ENCODE measurements around the gene CABLES1. TPM values are rescaled to one million over a fixed set of nuclear protein-coding genes. Genes with fewer than 3 reads are reported as not detected.

The CABLES1 gene
- total RNA-seq, 1 donor from 2014 or later, result 39.3 TPM

- no peak for DNase-seq (ENCODE audit: extremely low spot score in 2 of 2)
- Histone ChIP-seq H3K4me1 (no peaks in the 10 kb centered on the region), H3K9me3 (no peaks in the 10 kb centered on the region), H3K27me3 (no peaks in the 10 kb centered on the region), H3K36me3 (no peaks in the 10 kb centered on the region), H3K4me3 (no peak overlapping the region), H3K27ac (no peak overlapping the region)
- TF ChIP-seq POLR2A (IDR thresholded peaks at IDR 0.05) (no peak), CTCF (IDR thresholded peaks at IDR 0.05) (no peak), POLR2AphosphoS5 (IDR thresholded peaks at IDR 0.05; ENCODE audit: insufficient read depth in 1 of 2, low read depth in 1 of 2) (no peak)
- intact Hi-C loops (cut with DNase I), result loop anchor here (10.0 kb wide), 1 partner anchor 1085 kb away; no protein-coding TSS in a partner anchor
Measured at GRCh38 chr18:23269928-23270327, 134.6 kb downstream of the CABLES1 start.

DNA sequence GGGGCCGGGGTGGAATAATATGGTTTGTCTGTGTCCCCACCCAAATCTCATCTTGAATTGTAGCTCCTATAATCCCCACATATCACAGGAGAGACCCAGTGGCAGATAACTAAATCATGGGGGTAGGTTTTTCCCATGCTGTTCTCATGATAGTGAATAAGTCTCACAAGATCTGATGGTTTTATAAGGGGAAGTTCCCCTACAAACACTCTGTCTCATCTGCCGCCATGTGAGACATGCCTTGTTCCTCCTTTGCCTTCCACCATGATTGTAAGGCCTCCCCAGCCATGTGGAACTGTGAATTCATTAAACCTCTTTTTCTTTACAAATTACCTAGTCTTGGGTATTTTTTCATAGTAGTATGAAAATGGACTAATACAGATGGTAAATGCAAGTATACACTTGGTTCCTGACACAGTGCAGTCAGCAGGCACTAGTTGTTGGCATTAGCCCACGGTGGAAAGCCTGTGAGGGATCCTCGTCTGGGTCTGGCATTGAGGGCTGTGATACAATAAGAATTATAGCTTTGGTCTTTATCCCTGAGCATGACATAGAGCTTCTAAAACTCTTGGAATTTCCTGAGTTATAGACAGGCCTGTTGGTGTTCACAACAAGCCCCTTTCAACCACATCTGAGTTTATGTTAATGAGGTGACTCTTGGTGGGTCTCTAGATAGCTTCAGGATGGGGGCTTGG is 135.8 kb downstream of the CABLES1 start:
- TF ChIP-seq POLR2A (IDR thresholded peaks at IDR 0.05) (no peak), CTCF (IDR thresholded peaks at IDR 0.05) (no peak), POLR2AphosphoS5 (IDR thresholded peaks at IDR 0.05; ENCODE audit: insufficient read depth in 1 of 2, low read depth in 1 of 2) (no peak)

DNA sequence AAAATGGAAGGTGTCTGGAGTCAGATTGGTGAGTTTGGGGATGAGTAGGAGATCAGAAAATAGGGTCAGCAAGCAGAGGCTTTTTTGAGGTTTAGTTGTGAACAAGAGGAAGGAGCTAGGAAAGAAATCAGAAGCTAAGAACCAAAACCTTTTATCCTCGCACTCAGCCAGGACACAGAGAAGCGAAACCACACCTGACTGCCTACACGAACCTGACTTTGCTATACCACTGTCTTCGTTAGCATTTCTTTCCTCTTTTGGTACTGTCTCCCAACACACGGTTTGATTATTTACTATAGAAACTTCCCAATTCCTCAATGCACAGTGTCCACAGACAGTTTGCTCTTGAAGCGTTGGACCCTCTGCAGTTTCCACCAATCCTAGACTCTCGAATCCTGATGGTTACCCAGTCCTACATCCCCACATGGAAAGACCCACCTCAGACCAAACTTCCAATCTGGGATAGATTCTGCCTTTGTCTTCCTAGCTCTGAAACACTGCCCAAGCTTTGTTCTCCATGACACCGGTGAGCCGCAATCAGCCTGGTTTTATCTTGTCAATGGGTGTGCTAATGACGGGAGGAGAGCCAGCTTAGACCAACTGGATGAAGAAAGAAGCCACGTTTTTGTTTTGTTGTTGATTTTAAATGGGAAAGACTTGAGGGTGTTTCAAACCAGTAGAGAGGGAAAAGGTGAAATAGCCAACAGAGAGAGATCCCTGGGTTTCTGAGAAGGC is 137.4 kb downstream of the CABLES1 start:
- Histone ChIP-seq H3K4me1 (no peaks in the 10 kb centered on the region), H3K27ac (no peak overlapping the region), H3K36me3 (no peaks in the 10 kb centered on the region), H3K4me3 (no peak overlapping the region), H3K9me3 (no peaks in the 10 kb centered on the region), H3K27me3 (no peaks in the 10 kb centered on the region)
- DNase-seq (ENCODE audit: extremely low spot score in 2 of 2), result no peak
- TF ChIP-seq POLR2A (IDR thresholded peaks at IDR 0.05) (no peak), POLR2AphosphoS5 (IDR thresholded peaks at IDR 0.05; ENCODE audit: insufficient read depth in 1 of 2, low read depth in 1 of 2) (no peak), CTCF (IDR thresholded peaks at IDR 0.05) (no peak)
- intact Hi-C loops (cut with DNase I), result loop anchor here (10.0 kb wide), 1 partner anchor 1088 kb away; no protein-coding TSS in a partner anchor

More for the DNA sequence above, 135.8 kb downstream of the CABLES1 start:
- no peaks in the 10 kb centered on the region for H3K27me3 ChIP-seq
- no peak overlapping the region for H3K27ac ChIP-seq
- H3K4me3 ChIP-seq, result no peak overlapping the region
- intact Hi-C loops (cut with DNase I), result loop anchor here (10.0 kb wide), 1 partner anchor 1086 kb away; no protein-coding TSS in a partner anchor
- no peak for DNase-seq (ENCODE audit: extremely low spot score in 2 of 2)
- H3K36me3 ChIP-seq, result no peaks in the 10 kb centered on the region
- H3K9me3 ChIP-seq, result no peaks in the 10 kb centered on the region
- H3K4me1 ChIP-seq, result no peaks in the 10 kb centered on the region

- Histone ChIP-seq H3K9me3 (no peaks in the 10 kb centered on the region), H3K4me3 (no peak overlapping the region), H3K4me1 (no peaks in the 10 kb centered on the region), H3K36me3 (no peaks in the 10 kb centered on the region), H3K27ac (no peak overlapping the region), H3K27me3 (no peaks in the 10 kb centered on the region)
- no peak for TF ChIP-seq POLR2A (IDR thresholded peaks at IDR 0.05)
- TF ChIP-seq CTCF (IDR thresholded peaks at IDR 0.05), result no peak
- no peak for TF ChIP-seq POLR2AphosphoS5 (IDR thresholded peaks at IDR 0.05; ENCODE audit: insufficient read depth in 1 of 2, low read depth in 1 of 2)
- intact Hi-C loops (cut with DNase I), result loop anchor here (10.0 kb wide), 1 partner anchor 1089 kb away; no protein-coding TSS in a partner anchor
- no peak for DNase-seq (ENCODE audit: extremely low spot score in 2 of 2)
Measured at GRCh38 chr18:23273443-23273966, 138.2 kb downstream of the CABLES1 start.

Measured in vagina (tissue), 2 donors.